Measurements from ENCODE around the gene TTC28.

TTC28 gene

GRCh38 chr22:28410050-28410816 is 269.4 kb downstream of the TTC28 start:
- H3K4me3 ChIP-seq (ENCODE audit: insufficient read length, low read depth), result no peak overlapping the region
- TF ChIP-seq YY1 (IDR thresholded peaks at IDR 0.05; ENCODE audit: insufficient read depth, insufficient read length) (no peak), ZNF274 (IDR thresholded peaks at IDR 0.05; ENCODE audit: low read depth, low read length) (no peak)
- no peak for DNase-seq (ENCODE audit: low read depth, low spot score)

GRCh38 chr22:28408709-28409108 is 270.9 kb downstream of the TTC28 start:
- Histone ChIP-seq H3K4me1 (ENCODE audit: insufficient read depth, insufficient read length) (no peaks in the 10 kb centered on the region), H3K9ac (ENCODE audit: insufficient read length, low read depth) (no peak overlapping the region), H3K27me3 (ENCODE audit: insufficient read depth, insufficient read length) (no peaks in the 10 kb centered on the region), H3K9me3 (ENCODE audit: insufficient read depth, low read length) (peaks cover 4% of the 10 kb centered on the region; the same call in 1 of the 2 replicates), H3K4me3 (ENCODE audit: insufficient read length, low read depth) (no peak overlapping the region), H3K36me3 (ENCODE audit: insufficient read depth, insufficient read length, low read length) (no peaks in the 10 kb centered on the region)
- DNase-seq (ENCODE audit: low read depth, low spot score), result no peak
- TF ChIP-seq ZNF274 (IDR thresholded peaks at IDR 0.05; ENCODE audit: low read depth, low read length) (no peak), YY1 (IDR thresholded peaks at IDR 0.05; ENCODE audit: insufficient read depth, insufficient read length) (no peak), SUZ12 (IDR thresholded peaks at IDR 0.05; ENCODE audit: extremely low read depth, insufficient read depth, insufficient read length) (no peak)

More at GRCh38 chr22:28410050-28410816, 269.4 kb downstream of the TTC28 start:
- H3K9ac ChIP-seq (ENCODE audit: insufficient read length, low read depth), result no peak overlapping the region
- no peaks in the 10 kb centered on the region for H3K27me3 ChIP-seq (ENCODE audit: insufficient read depth, insufficient read length)
- peaks cover 4% of the 10 kb centered on the region; the same call in 1 of the 2 replicates for H3K9me3 ChIP-seq (ENCODE audit: insufficient read depth, low read length)
- no peaks in the 10 kb centered on the region for H3K36me3 ChIP-seq (ENCODE audit: insufficient read depth, insufficient read length, low read length)
- no peaks in the 10 kb centered on the region for H3K4me1 ChIP-seq (ENCODE audit: insufficient read depth, insufficient read length)

- no peaks in the 10 kb centered on the region for H3K4me1 ChIP-seq (ENCODE audit: insufficient read depth, insufficient read length)
- H3K9ac ChIP-seq (ENCODE audit: insufficient read length, low read depth), result no peak overlapping the region
- no peak for TF ChIP-seq ZNF274 (IDR thresholded peaks at IDR 0.05; ENCODE audit: low read depth, low read length)
- TF ChIP-seq YY1 (IDR thresholded peaks at IDR 0.05; ENCODE audit: insufficient read depth, insufficient read length), result no peak
- no peak for TF ChIP-seq SUZ12 (IDR thresholded peaks at IDR 0.05; ENCODE audit: extremely low read depth, insufficient read depth, insufficient read length)
- H3K9me3 ChIP-seq (ENCODE audit: insufficient read depth, low read length), result peaks cover 4% of the 10 kb centered on the region; the same call in 1 of the 2 replicates
- no peak for DNase-seq (ENCODE audit: low read depth, low spot score)
- H3K4me3 ChIP-seq (ENCODE audit: insufficient read length, low read depth), result no peak overlapping the region
- no peaks in the 10 kb centered on the region for H3K36me3 ChIP-seq (ENCODE audit: insufficient read depth, insufficient read length, low read length)
- no peaks in the 10 kb centered on the region for H3K27me3 ChIP-seq (ENCODE audit: insufficient read depth, insufficient read length)
Measured at GRCh38 chr22:28407645-28408044, 272.0 kb downstream of the TTC28 start.

GRCh38 chr22:28406246-28406645 is 273.4 kb downstream of the TTC28 start:
- no peak overlapping the region for H3K9ac ChIP-seq (ENCODE audit: insufficient read length, low read depth)
- H3K27me3 ChIP-seq (ENCODE audit: insufficient read depth, insufficient read length), result no peaks in the 10 kb centered on the region
- no peak for DNase-seq (ENCODE audit: low read depth, low spot score)
- H3K4me1 ChIP-seq (ENCODE audit: insufficient read depth, insufficient read length), result no peaks in the 10 kb centered on the region
- peaks cover 4% of the 10 kb centered on the region; the same call in 1 of the 2 replicates for H3K9me3 ChIP-seq (ENCODE audit: insufficient read depth, low read length)
- no peak overlapping the region for H3K4me3 ChIP-seq (ENCODE audit: insufficient read length, low read depth)
- H3K36me3 ChIP-seq (ENCODE audit: insufficient read depth, insufficient read length, low read length), result no peaks in the 10 kb centered on the region
- TF ChIP-seq SUZ12 (IDR thresholded peaks at IDR 0.05; ENCODE audit: extremely low read depth, insufficient read depth, insufficient read length) (no peak), ZNF274 (IDR thresholded peaks at IDR 0.05; ENCODE audit: low read depth, low read length) (no peak), YY1 (IDR thresholded peaks at IDR 0.05; ENCODE audit: insufficient read depth, insufficient read length) (no peak)

- TF ChIP-seq SUZ12 (IDR thresholded peaks at IDR 0.05; ENCODE audit: extremely low read depth, insufficient read depth, insufficient read length), result no peak
- no peak for TF ChIP-seq YY1 (IDR thresholded peaks at IDR 0.05; ENCODE audit: insufficient read depth, insufficient read length)
- TF ChIP-seq ZNF274 (IDR thresholded peaks at IDR 0.05; ENCODE audit: low read depth, low read length), result no peak
- no peak for DNase-seq (ENCODE audit: low read depth, low spot score)
- peaks cover 4% of the 10 kb centered on the region; the same call in 1 of the 2 replicates for H3K9me3 ChIP-seq (ENCODE audit: insufficient read depth, low read length)
- no peaks in the 10 kb centered on the region for H3K4me1 ChIP-seq (ENCODE audit: insufficient read depth, insufficient read length)
- H3K27me3 ChIP-seq (ENCODE audit: insufficient read depth, insufficient read length), result no peaks in the 10 kb centered on the region
- no peak overlapping the region for H3K9ac ChIP-seq (ENCODE audit: insufficient read length, low read depth)
- no peak overlapping the region for H3K4me3 ChIP-seq (ENCODE audit: insufficient read length, low read depth)
- H3K36me3 ChIP-seq (ENCODE audit: insufficient read depth, insufficient read length, low read length), result no peaks in the 10 kb centered on the region
Measured at GRCh38 chr22:28405588-28405987, 274.1 kb downstream of the TTC28 start.

GRCh38 chr22:28402539-28402938 is 277.1 kb downstream of the TTC28 start:
- no peak overlapping the region for H3K9ac ChIP-seq (ENCODE audit: insufficient read length, low read depth)
- no peak overlapping the region for H3K4me3 ChIP-seq (ENCODE audit: insufficient read length, low read depth)
- peaks cover 4% of the 10 kb centered on the region; the same call in 1 of the 2 replicates for H3K9me3 ChIP-seq (ENCODE audit: insufficient read depth, low read length)
- no peaks in the 10 kb centered on the region for H3K36me3 ChIP-seq (ENCODE audit: insufficient read depth, insufficient read length, low read length)
- no peaks in the 10 kb centered on the region for H3K4me1 ChIP-seq (ENCODE audit: insufficient read depth, insufficient read length)
- TF ChIP-seq YY1 (IDR thresholded peaks at IDR 0.05; ENCODE audit: insufficient read depth, insufficient read length) (no peak), SUZ12 (IDR thresholded peaks at IDR 0.05; ENCODE audit: extremely low read depth, insufficient read depth, insufficient read length) (no peak), ZNF274 (IDR thresholded peaks at IDR 0.05; ENCODE audit: low read depth, low read length) (no peak)
- no peak for DNase-seq (ENCODE audit: low read depth, low spot score)
- H3K27me3 ChIP-seq (ENCODE audit: insufficient read depth, insufficient read length), result no peaks in the 10 kb centered on the region

GRCh38 chr22:28402060-28402459 is 277.6 kb downstream of the TTC28 start:
- Histone ChIP-seq H3K9me3 (ENCODE audit: insufficient read depth, low read length) (peaks cover 4% of the 10 kb centered on the region; the same call in 1 of the 2 replicates), H3K4me3 (ENCODE audit: insufficient read length, low read depth) (no peak overlapping the region), H3K9ac (ENCODE audit: insufficient read length, low read depth) (no peak overlapping the region), H3K4me1 (ENCODE audit: insufficient read depth, insufficient read length) (no peaks in the 10 kb centered on the region), H3K36me3 (ENCODE audit: insufficient read depth, insufficient read length, low read length) (no peaks in the 10 kb centered on the region), H3K27me3 (ENCODE audit: insufficient read depth, insufficient read length) (no peaks in the 10 kb centered on the region)
- DNase-seq (ENCODE audit: low read depth, low spot score), result no peak
- TF ChIP-seq YY1 (IDR thresholded peaks at IDR 0.05; ENCODE audit: insufficient read depth, insufficient read length) (no peak), SUZ12 (IDR thresholded peaks at IDR 0.05; ENCODE audit: extremely low read depth, insufficient read depth, insufficient read length) (no peak), ZNF274 (IDR thresholded peaks at IDR 0.05; ENCODE audit: low read depth, low read length) (no peak)
